Progenitor cell of endocrine pancreas (in vitro differentiated cells): ENCODE measurements around the gene MARCHF7. TPM values are rescaled to one million over a fixed set of nuclear protein-coding genes. Genes with fewer than 3 reads are reported as not detected.

Experiments used
- DNase-seq: peaks from one replicate; pipeline ENCODE4 v3.0.0; 2021; ENCODE audit warnings: low spot score; ENCODE audit not compliant: unreplicated experiment
- H3K27ac Mint-ChIP-seq: 2 replicates; pipeline ENCODE4 v1.8.0; 2021; ENCODE audit warnings: mild to moderate bottlenecking, moderate library complexity, mixed read lengths
- H3K27me3 Mint-ChIP-seq: 2 replicates; pipeline ENCODE4 v1.8.0; 2021; ENCODE audit warnings: mixed read lengths
- H3K36me3 Mint-ChIP-seq: 2 replicates; pipeline ENCODE4 v1.8.0; 2022; ENCODE audit warnings: mixed read lengths; ENCODE audit not compliant: insufficient read depth
- H3K4me1 Mint-ChIP-seq: 2 replicates; pipeline ENCODE4 v1.8.0; 2021; ENCODE audit warnings: low read depth, mixed read lengths
- H3K4me3 Mint-ChIP-seq: 2 replicates; pipeline ENCODE4 v1.8.0; 2021; ENCODE audit warnings: low read depth, mild to moderate bottlenecking, moderate library complexity, mixed read lengths
- H3K9me3 Mint-ChIP-seq: 2 replicates; pipeline ENCODE4 v1.8.0; 2021; ENCODE audit warnings: low read depth, mixed read lengths
- CTCF ChIP-seq: fragments of 200-600 bp; sonication (generic); IDR thresholded peaks from one replicate; pipeline ENCODE4 v1.5.0; 2021; ENCODE audit warnings: antibody characterized with exemption, mild to moderate bottlenecking; ENCODE audit not compliant: unreplicated experiment
- total RNA-seq: library from RNA; stranded (reverse); gene quantifications from 2 replicates; pipeline ENCODE4 v1.2.1, GENCODE V29; 2021

The MARCHF7 gene
- total RNA-seq, 1 donor from 2014 or later, result 113 TPM

DNA sequence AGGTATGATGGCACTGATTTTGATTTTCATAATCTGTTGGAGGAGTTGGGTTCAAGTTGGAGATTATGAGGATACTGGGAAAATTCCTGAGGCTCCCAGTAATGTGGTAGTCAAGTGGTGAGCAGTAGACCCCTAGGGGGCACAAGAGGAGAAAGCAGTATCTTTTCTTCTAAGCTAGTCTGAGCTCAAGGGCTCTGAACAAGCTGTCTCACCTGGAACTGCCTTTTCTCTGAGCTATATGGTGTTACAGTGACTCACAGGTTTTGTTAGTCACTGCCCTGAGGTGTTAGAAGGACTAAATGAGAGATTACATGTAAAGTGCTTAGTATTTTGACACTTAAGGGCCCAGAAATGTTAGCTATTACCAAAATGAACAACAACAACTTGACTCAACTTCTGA lies 43.5 kb downstream of the MARCHF7 start:
- TF ChIP-seq CTCF, result peak; percentile 48
- no peak overlapping the region for H3K4me3 Mint-ChIP-seq
- peaks cover 13% of the 10 kb centered on the region for H3K4me1 Mint-ChIP-seq
- H3K27ac Mint-ChIP-seq, result no peak overlapping the region
- H3K36me3 Mint-ChIP-seq, result peaks cover 41% of the 10 kb centered on the region
- no peaks in the 10 kb centered on the region for H3K27me3 Mint-ChIP-seq
- no peak for DNase-seq
- no peaks in the 10 kb centered on the region for H3K9me3 Mint-ChIP-seq

DNA sequence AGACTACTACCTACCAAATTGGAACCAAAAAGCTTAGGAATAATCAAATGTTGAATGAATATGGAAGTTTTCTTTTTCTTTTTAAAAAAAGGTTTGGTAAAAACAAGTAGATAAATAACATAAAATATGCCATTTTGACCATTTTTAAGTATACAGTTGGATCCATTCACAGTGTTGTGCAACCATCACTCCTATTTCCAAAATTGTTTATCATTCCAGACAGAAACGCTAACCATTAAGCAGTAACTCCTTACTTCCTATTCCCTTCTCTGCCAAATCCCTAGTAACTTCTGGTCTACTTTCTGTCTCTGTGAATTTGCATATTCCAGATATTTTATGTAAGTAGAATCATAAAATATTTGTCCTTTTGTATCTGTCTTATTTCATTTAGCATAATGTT lies 45.9 kb downstream of the MARCHF7 start:
- Mint-ChIP-seq H3K4me1 (peaks cover 15% of the 10 kb centered on the region), H3K27me3 (no peaks in the 10 kb centered on the region), H3K9me3 (no peaks in the 10 kb centered on the region), H3K4me3 (no peak overlapping the region), H3K27ac (peak overlapping the region; percentile 39), H3K36me3 (peaks cover 30% of the 10 kb centered on the region)
- DNase-seq, result no peak
- TF ChIP-seq CTCF, result no peak

- H3K4me3 Mint-ChIP-seq, result no peak overlapping the region
- H3K27ac Mint-ChIP-seq, result peak overlapping the region; percentile 39
- DNase-seq, result no peak
- H3K9me3 Mint-ChIP-seq, result no peaks in the 10 kb centered on the region
- TF ChIP-seq CTCF, result no peak
- H3K4me1 Mint-ChIP-seq, result peaks cover 15% of the 10 kb centered on the region
- no peaks in the 10 kb centered on the region for H3K27me3 Mint-ChIP-seq
- peaks cover 31% of the 10 kb centered on the region for H3K36me3 Mint-ChIP-seq
Observed at GRCh38 chr2:159758686-159759085, 46.4 kb downstream of the MARCHF7 start.

DNA sequence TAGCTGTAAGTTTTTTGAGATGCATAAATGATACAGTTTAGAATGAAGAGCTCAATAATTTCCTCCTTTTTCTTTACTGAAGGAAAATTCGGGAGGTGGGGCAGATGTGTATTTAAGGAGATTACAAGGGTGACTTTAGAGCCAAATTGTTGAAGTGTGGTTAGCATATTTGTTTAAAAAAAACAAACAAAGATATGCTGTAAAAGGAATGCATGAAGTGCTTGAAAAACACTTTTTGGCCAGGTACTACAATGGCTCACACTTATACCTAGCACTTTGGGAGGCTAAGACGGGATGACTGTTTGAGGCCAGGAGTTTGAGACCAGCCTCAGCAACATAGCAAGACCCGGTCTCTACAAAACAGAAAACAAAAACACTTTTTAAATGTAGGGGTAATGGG lies 47.3 kb downstream of the MARCHF7 start:
- no peak for TF ChIP-seq CTCF
- no peak for DNase-seq
- Mint-ChIP-seq H3K9me3 (no peaks in the 10 kb centered on the region), H3K27me3 (no peaks in the 10 kb centered on the region), H3K4me1 (peaks cover 15% of the 10 kb centered on the region), H3K27ac (no peak overlapping the region), H3K36me3 (peaks cover 31% of the 10 kb centered on the region), H3K4me3 (no peak overlapping the region)

- H3K9me3 Mint-ChIP-seq, result no peaks in the 10 kb centered on the region
- H3K27me3 Mint-ChIP-seq, result no peaks in the 10 kb centered on the region
- no peak for DNase-seq
- no peak overlapping the region for H3K27ac Mint-ChIP-seq
- no peak overlapping the region for H3K4me3 Mint-ChIP-seq
- TF ChIP-seq CTCF, result no peak
- peaks cover 31% of the 10 kb centered on the region for H3K36me3 Mint-ChIP-seq
- H3K4me1 Mint-ChIP-seq, result peaks cover 15% of the 10 kb centered on the region
Observed at GRCh38 chr2:159760326-159760725, 48.0 kb downstream of the MARCHF7 start.
